DMS153 (cell line): Measurements from ENCODE around the gene EPHB2.

Source experiments
- DNase-seq: peaks from one replicate; lab custom pipeline; 2025; lab: John Stamatoyannopoulos, UW

The EPHB2 gene

GRCh38 chr1:22780696-22781095 is 70.1 kb downstream of the EPHB2 start:
- no peak for DNase-seq

- no peak for DNase-seq
Measured at GRCh38 chr1:22781483-22781882, 70.8 kb downstream of the EPHB2 start.

- no peak for DNase-seq
Measured at GRCh38 chr1:22782406-22782805, 71.8 kb downstream of the EPHB2 start.

GRCh38 chr1:22784317-22784716 is 73.7 kb downstream of the EPHB2 start:
- DNase-seq: no peak

GRCh38 chr1:22784737-22785136 is 74.1 kb downstream of the EPHB2 start:
- no peak for DNase-seq

- no peak for DNase-seq
Measured at GRCh38 chr1:22786101-22786500, 75.5 kb downstream of the EPHB2 start.

GRCh38 chr1:22786719-22787489 is 76.3 kb downstream of the EPHB2 start:
- DNase-seq: no peak

- no peak for DNase-seq
Measured at GRCh38 chr1:22787636-22788035, 77.0 kb downstream of the EPHB2 start.

- DNase-seq: no peak
Measured at GRCh38 chr1:22788254-22788661, 77.6 kb downstream of the EPHB2 start.

GRCh38 chr1:22789356-22789994 is 78.8 kb downstream of the EPHB2 start:
- DNase-seq: no peak

GRCh38 chr1:22790232-22791008 is 79.8 kb downstream of the EPHB2 start:
- DNase-seq: no peak

- no peak for DNase-seq
Measured at GRCh38 chr1:22791831-22792347, 81.2 kb downstream of the EPHB2 start.

GRCh38 chr1:22792396-22793160 is 81.9 kb downstream of the EPHB2 start:
- no peak for DNase-seq

GRCh38 chr1:22793647-22794046 is 83.0 kb downstream of the EPHB2 start:
- DNase-seq: no peak

- no peak for DNase-seq
Measured at GRCh38 chr1:22794647-22795365, 84.2 kb downstream of the EPHB2 start.

GRCh38 chr1:22795366-22795714 is 84.7 kb downstream of the EPHB2 start:
- DNase-seq: no peak

- DNase-seq: no peak
Measured at GRCh38 chr1:22796642-22797041, 86.0 kb downstream of the EPHB2 start.

GRCh38 chr1:22798083-22798482 is 87.4 kb downstream of the EPHB2 start:
- no peak for DNase-seq

- no peak for DNase-seq
Measured at GRCh38 chr1:22799971-22800370, 89.3 kb downstream of the EPHB2 start.

- DNase-seq: no peak
Measured at GRCh38 chr1:22800629-22801028, 90.0 kb downstream of the EPHB2 start.

GRCh38 chr1:22801347-22801746 is 90.7 kb downstream of the EPHB2 start:
- DNase-seq: no peak
